Urinary bladder (tissue), 4 donors: ENCODE measurements around the gene ZNF484. TPM values are rescaled to one million over a fixed set of nuclear protein-coding genes. Genes with fewer than 3 reads are reported as not detected.

ENCODE experiments used
- DNase-seq: peaks from one replicate; pipeline ENCODE4 v3.0.0-alpha.2; 2015; ENCODE audit errors: extremely low spot score
- H3K27ac ChIP-seq: one replicate; pipeline ENCODE4 v1.5.1; 2013; ENCODE audit warnings: low read depth, mild to moderate bottlenecking, moderate library complexity
- H3K36me3 ChIP-seq: one replicate; pipeline ENCODE4 v1.6.1; 2013; ENCODE audit warnings: mild to moderate bottlenecking, moderate library complexity; ENCODE audit not compliant: insufficient read depth
- H3K4me1 ChIP-seq: one replicate; pipeline ENCODE4 v1.6.1; 2013; ENCODE audit warnings: mild to moderate bottlenecking, moderate library complexity; ENCODE audit not compliant: insufficient read depth
- H3K4me3 ChIP-seq: one replicate; pipeline ENCODE4 v1.5.1; 2013; ENCODE audit warnings: low read depth, low read length
- WGBS: extraction: QIAGEN DNeasy Blood & Tissue Kit; methylation state at CpG from one replicate; pipeline ENCODE4 v1.1.7; 2013; 5-methylcytosine and 5-hydroxymethylcytosine counted together
- polyA plus RNA-seq: library from polyadenylated mRNA; stranded (reverse); fragments of 200-250 nt; gene quantifications from one replicate; pipeline ENCODE4 v1.2.3, GENCODE V29; 2013
- small RNA-seq: library from RNA; depleted of rRNA; stranded (forward); fragments of <200 nt; gene quantifications from one replicate; pipeline ENCODE3, GENCODE V24; 2014
- total RNA-seq: library from RNA; depleted of rRNA; stranded (reverse); fragments of >200 nt; gene quantifications from one replicate; pipeline ENCODE4 v1.2.3, GENCODE V29; 2014
- donor health status: healthy with polysubstance abuse.
- donor health status: healthy.

ZNF484 gene
- total and polyA plus RNA-seq, 2 donors, result 2.2 to 44.1 TPM

GRCh38 chr9:92795598-92796336 is 82.1 kb downstream of the ZNF484 start:
- DNase-seq, result no peak
- no peak overlapping the region for H3K27ac ChIP-seq
- H3K4me3 ChIP-seq, result no peak overlapping the region
- no peaks in the 10 kb centered on the region for H3K4me1 ChIP-seq
- WGBS, result 61% methylated on average over 9 of the region's 9 CpGs
- no peaks in the 10 kb centered on the region for H3K36me3 ChIP-seq

Small RNA genes lying within 50 kb of the gene (small RNA-seq; reads per million reads assigned to genes)
- gene RNU6-714P, result not detected

Other genes starting within 250 kb of the ZNF484 start
- 10.1 TPM for gene IPPK, start 207.9 kb downstream of the ZNF484 start, total RNA-seq
- 5.3 TPM for gene IPPK, start 207.9 kb downstream of the ZNF484 start, polyA plus RNA-seq
- gene BICD2, start 113.2 kb downstream of the ZNF484 start, total RNA-seq, result 32.9 TPM
- 30.4 TPM for gene BICD2, start 113.2 kb downstream of the ZNF484 start, polyA plus RNA-seq
- gene FGD3, start 69.5 kb upstream of the ZNF484 start, total RNA-seq, result 7.4 TPM
- gene FGD3, start 69.5 kb upstream of the ZNF484 start, polyA plus RNA-seq, result 5.8 TPM
- gene SUSD3, start 180.7 kb upstream of the ZNF484 start, total RNA-seq, result 1.5 TPM
- gene SUSD3, start 180.7 kb upstream of the ZNF484 start, polyA plus RNA-seq, result 1.9 TPM
- gene CARD19, start 218.2 kb upstream of the ZNF484 start, total RNA-seq, result 14.8 TPM
- 77.0 TPM for gene CARD19, start 218.2 kb upstream of the ZNF484 start, polyA plus RNA-seq